NCI-H146 (cell line): ENCODE data around the gene ARHGEF25.
"Not testable (repeated sequence)": the region's sequence is repeated elsewhere in the genome, so short reads cannot be mapped to it uniquely, and the experiment has no call there.

Experiments used
- DNase-seq: peaks from one replicate; lab custom pipeline; 2025; lab: John Stamatoyannopoulos, UW

ARHGEF25 gene

DNA sequence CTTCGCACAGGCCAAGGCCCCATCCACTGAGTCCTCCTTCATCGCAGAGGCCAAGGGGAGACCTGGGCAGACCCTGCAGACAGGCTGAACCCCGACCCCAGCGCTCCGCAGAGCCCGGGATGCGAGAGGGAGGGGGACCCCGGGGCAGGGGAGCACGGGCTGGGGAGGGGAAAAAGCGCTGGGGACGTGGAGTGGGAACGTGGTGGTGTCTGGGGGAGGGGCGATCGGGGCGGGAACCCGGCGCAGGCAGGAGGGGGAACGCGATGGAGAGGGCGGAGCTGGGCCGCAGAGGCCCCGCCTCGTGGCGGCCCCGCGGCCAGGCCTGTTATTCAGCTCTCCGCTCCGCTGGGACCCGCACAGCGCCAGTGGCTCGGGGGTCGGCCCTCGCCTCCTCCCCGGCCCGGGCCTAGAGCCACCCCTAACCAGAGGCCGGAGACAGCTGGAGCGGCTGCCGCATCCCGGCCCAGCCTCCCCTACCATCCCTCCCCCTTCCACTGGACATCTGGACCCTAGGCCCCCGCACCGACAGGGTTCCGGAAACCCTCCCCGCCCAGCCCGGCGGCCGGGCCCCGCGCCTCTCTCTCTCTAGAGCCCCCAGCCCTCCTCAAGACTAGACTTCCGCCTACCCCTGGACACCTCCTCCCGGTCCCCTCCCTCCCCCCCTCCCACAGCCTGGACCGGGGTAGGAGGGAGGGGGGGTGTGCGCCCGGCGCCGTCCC lies at the start of gene ARHGEF25:
Gene ARHGEF25 (plus strand): TSS at position 328 of the 719 bp plus-strand sequence. CDS start 460 bp downstream, outside the sequence.
- DNase-seq: peak; percentile 76

DNA sequence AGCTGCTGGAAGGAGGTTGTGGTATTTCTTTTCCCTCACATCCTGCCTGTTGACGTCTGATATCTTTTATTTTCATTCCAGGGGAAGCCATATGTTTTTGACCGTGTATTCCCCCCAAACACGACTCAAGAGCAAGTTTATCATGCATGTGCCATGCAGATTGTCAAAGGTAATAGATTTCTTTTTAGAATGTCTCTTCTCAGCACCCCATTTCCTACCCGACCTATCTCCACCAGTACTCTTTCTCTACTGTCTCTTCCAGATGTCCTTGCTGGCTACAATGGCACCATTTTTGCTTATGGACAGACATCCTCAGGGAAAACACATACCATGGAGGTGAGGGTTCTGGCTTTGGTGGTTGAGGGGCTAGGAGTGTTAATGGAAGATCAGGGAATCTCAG lies 47.9 kb upstream of the ARHGEF25 start:
- DNase-seq: no peak

DNA sequence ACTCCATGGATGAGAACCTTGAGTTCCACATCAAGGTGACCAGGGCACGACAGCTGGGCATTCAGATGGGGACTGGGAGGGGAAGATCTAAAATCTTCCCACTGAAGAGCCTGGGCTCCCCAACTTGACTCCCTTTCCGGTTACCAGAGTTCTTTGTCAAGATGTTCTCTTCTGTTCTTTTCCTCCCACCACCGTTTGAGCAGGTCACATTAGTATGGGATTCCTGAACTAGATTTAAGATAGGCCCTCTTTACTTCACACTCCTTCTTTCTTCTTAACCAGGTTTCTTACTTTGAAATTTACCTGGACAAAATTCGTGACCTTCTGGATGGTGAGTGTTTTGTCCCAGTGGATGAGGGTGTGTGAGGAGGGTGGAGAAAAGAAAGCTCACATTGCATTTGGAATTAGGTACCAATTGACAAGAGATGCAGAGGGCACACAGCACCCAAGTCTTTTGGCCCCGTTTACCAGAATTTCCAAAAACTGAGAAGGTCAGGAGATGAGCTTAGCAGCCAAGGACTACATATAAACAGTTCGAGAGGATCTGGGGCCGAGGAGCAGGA lies 47.0 kb upstream of the ARHGEF25 start:
- DNase-seq: no peak

- DNase-seq: no peak
Observed at GRCh38 chr12:57568838-57569237, 42.4 kb upstream of the ARHGEF25 start.

DNA sequence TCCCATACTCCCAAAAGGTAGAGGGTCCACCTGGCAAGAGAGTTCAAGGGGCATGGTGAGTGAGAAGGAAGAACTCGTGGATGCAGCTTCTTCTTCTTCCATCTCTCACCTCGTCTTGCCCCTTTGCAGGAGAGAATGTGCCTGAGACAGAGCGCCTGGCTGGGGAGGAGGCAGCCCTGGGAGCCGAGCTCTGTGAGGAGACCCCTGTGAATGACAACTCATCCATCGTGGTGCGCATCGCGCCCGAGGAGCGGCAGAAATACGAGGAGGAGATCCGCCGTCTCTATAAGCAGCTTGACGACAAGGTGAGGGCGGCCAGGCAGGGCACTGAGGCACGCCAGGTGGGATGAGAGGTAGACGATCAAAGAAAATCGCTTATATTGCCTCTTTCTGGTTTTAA lies 41.4 kb upstream of the ARHGEF25 start:
- DNase-seq: no peak

DNA sequence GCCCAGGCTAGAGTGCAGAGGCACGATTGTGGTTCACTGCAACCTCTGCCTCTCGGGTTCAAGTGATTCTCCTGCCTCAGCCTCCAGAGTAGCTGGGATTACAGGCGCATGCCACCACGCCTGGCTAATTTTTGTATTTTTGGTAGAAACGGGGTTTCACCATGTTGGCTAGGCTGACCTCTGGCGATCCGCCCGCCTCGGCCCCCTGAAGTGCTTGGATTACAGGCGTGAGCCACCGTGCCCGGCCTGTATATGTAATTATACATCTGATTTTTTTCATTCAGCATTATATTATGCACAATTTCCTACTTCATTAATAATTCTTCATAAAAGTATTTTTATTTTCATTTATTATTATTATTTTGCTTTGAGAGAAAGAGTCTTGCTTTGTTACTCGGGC lies 40.8 kb upstream of the ARHGEF25 start:
- not testable (repeated sequence) for DNase-seq

- no peak for DNase-seq
Observed at GRCh38 chr12:57571926-57572762, 39.1 kb upstream of the ARHGEF25 start.

- no peak for DNase-seq
Observed at GRCh38 chr12:57574795-57575194, 36.4 kb upstream of the ARHGEF25 start.

GRCh38 chr12:57575771-57576612 lies 35.2 kb upstream of the ARHGEF25 start:
- no peak for DNase-seq

DNA sequence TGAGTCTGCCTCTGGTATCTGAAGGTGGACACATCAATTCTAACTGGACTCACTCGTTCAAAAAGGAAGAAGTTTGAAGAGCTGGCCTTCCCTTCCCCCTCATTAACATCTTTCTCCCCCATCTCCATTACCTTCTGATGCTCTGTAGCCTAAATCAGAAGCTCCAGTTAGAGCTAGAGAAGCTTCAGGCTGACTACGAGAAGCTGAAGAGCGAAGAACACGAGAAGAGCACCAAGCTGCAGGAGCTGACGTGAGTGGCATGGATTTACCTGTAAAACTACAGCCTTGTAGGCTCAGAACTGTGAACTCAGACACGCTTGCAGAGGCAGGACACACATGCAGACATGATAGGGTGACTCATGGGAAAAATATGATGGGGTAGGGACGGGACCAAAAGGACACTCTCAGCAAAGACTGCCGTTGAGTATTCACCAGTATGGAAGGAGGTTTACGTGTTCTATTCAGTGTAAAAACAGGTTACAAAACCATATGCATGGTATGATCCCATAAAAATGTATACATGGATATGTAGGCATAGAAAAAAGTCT lies 34.5 kb upstream of the ARHGEF25 start:
- DNase-seq: no peak

DNA sequence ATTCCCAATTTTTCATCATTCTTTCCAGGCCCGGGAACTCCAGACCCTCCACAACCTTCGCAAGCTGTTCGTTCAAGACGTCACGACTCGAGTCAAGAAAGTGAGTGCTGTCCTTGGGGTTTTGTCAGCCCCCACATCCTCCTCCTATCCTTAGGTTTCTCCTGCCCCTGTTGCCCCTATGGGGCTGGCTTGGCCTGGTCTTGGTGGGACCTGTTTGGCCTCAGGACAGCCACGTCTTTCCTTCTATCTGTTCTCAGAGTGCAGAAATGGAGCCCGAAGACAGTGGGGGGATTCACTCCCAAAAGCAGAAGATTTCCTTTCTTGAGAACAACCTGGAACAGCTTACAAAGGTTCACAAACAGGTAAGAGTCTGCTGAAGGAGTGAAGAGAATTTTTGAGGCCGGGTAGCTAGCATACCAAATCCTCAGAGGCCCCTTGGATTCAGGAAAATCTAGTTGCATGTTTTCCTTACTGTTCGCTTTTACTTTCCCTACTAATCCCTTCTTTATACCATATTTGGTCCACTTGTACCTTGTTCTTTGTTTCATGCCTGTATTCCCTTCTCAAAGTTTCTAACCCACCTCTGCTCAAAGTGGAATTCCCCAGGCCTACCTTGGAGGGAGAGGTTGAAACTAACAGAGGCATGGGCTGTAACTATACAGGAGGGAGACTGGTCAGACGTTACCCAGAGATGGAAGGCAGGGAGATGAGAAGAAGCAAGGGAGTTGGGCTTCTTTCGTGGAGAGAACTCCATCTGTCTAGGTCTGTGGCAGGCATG lies 33.1 kb upstream of the ARHGEF25 start:
- DNase-seq: no peak

DNA sequence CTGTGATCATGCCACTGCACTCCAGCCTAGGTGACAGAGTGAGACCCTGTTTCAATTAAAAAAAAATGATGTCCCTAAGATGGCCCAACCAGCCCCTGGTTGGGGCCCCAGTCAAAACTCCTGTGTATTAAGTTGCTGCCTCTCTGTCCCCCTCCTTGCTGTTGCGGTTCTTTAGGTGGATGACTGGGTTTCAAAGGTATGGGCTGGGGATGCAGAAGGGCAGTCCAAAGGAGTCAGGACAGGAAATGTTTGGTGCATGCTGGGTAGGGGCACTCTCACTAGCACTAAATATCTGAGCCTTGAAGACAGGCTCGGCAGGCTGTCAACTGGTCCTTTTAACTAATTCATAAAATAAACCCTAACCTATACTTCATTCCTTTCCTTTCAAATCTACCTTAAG lies 32.2 kb upstream of the ARHGEF25 start:
- DNase-seq: no peak

GRCh38 chr12:57579677-57580465 lies 31.4 kb upstream of the ARHGEF25 start:
- DNase-seq: no peak

DNA sequence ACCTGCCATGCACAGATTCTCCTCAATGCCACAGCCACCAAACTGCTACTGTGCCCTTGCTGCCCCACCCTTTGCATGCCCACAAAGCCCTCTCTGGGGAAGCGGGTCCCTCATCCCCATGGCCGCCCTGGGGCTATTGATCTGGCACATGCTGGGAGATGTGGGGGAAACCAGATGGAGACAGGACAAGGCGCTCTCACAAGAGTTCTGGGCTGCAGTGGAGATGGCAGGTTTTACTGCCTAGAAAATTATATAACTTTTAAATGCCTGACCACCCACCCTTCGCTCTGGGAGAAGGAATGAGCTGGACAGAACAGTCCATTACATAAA lies 30.8 kb upstream of the ARHGEF25 start:
- DNase-seq: no peak

- DNase-seq: no peak
Observed at GRCh38 chr12:57581802-57582201, 29.4 kb upstream of the ARHGEF25 start.

- no peak for DNase-seq
Observed at GRCh38 chr12:57582440-57582839, 28.8 kb upstream of the ARHGEF25 start.

- DNase-seq: peak; percentile 88
Observed at GRCh38 chr12:57583008-57583831, 28.0 kb upstream of the ARHGEF25 start.

- DNase-seq: no peak
Observed at GRCh38 chr12:57584050-57584449, 27.2 kb upstream of the ARHGEF25 start.

DNA sequence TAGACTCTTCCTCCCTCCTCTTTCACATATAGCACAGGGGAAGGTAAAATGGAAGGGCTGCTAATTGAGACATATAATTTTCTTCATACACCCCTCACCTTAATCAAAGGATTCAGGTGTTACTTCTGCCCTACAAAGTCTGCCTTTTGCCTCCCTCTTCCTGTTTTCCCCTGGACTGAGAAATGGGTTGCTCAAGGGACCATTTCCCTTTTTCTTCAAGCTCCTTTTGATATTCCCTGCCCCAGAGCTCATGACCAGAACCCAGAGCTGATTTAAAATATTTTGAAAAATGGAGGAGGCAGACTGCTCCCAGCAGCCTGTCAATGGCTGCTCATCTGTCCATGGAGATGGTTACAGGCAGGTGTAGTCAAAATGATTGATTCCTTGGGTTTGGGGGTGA lies 26.5 kb upstream of the ARHGEF25 start:
- no peak for DNase-seq
